Esophagus muscularis mucosa (tissue), 4 donors: Measurements from ENCODE around the gene CCDC194. TPM values are rescaled to one million over a fixed set of nuclear protein-coding genes. Genes with fewer than 3 reads are reported as not detected.
A peak's percentile ranks its signal among the peaks of the same experiment; 100 is the strongest.

Source experiments
- DNase-seq: peaks from one replicate; pipeline ENCODE4 v3.0.0-alpha.2; 2017; ENCODE audit errors: extremely low spot score
- H3K27ac ChIP-seq, 4 donors: fragments of 200-600 bp; sonication (generic); replicated peaks in 1 of 4; 1 replicate in 3 of 4; 2 replicates in 1 of 4; pipeline ENCODE4 v1.5.1; 2016 to 2019; ENCODE audit warnings: mild to moderate bottlenecking in 1 of 4
- H3K27me3 ChIP-seq, 4 donors: fragments of 200-600 bp; sonication (generic); one replicate each; pipeline versions ENCODE4 v1.5.1 to v1.6.0; 2016 to 2019
- H3K36me3 ChIP-seq, 4 donors: fragments of 200-600 bp; sonication (generic); one replicate each; pipeline ENCODE4 v1.5.1; 2016 to 2019
- H3K4me1 ChIP-seq, 4 donors: fragments of 200-600 bp; sonication (generic); one replicate each; pipeline ENCODE4 v1.5.1; 2016 to 2019
- H3K4me3 ChIP-seq, 4 donors: fragments of 200-600 bp; sonication (generic); 1 replicate in 2 of 4; 2 replicates in 2 of 4; pipeline ENCODE4 v1.5.1; 2016 to 2019; ENCODE audit warnings: mild to moderate bottlenecking in 4 of 4, moderate library complexity in 1 of 4
- H3K9me3 ChIP-seq, 4 donors: fragments of 200-600 bp; sonication (generic); 1 replicate in 3 of 4; 2 replicates in 1 of 4; pipeline ENCODE4 v1.5.1; 2016 to 2019
- EP300 ChIP-seq: sonication (generic); formaldehyde crosslinking; IDR thresholded peaks from one replicate; pipeline ENCODE4 v1.6.1; 2017; ENCODE audit warnings: antibody characterized with exemption
- POLR2A ChIP-seq: fragments of 450-650 bp; IDR thresholded peaks from one replicate; pipeline ENCODE4 v1.6.1; 2017; ENCODE audit warnings: antibody characterized with exemption, moderate library complexity, mild to moderate bottlenecking, low read depth
- POLR2AphosphoS5 ChIP-seq, 2 donors: sonication (generic); formaldehyde crosslinking; IDR thresholded peaks; one replicate each; pipeline ENCODE4 v1.6.1; 2017; ENCODE audit warnings: antibody characterized with exemption in 2 of 2
- WGBS: methylation state at CpG from one replicate; pipeline ENCODE4 v1.1.5; 2018; 5-methylcytosine and 5-hydroxymethylcytosine counted together
- intact Hi-C: fragments of 100-400 bp; cut with DNase I; formaldehyde crosslinking; loops from one replicate; pipeline ENCODE4 v1.15.1; 2023
- total RNA-seq, 4 donors: library from RNA; depleted of rRNA; stranded (reverse); fragments of >200 nt; gene quantifications; one replicate each; pipeline versions ENCODE4 v1.1.0 to v1.2.1, GENCODE V29; 2016
- TF ChIP-seq, protein P1 (sequence below), 3 experiments: fragments of 200-600 bp in 2 of 3; fragments of 450-650 bp in 1 of 3; sonication (generic) in 2 of 3; IDR thresholded peaks; one replicate each; pipeline ENCODE4 v1.5.1; 2017 to 2019; ENCODE audit warnings: antibody characterized with exemption in 3 of 3, mild to moderate bottlenecking in 2 of 3, moderate library complexity in 1 of 3

The CCDC194 gene
- total RNA-seq, 4 donors from 2014 or later = not detected

DNA sequence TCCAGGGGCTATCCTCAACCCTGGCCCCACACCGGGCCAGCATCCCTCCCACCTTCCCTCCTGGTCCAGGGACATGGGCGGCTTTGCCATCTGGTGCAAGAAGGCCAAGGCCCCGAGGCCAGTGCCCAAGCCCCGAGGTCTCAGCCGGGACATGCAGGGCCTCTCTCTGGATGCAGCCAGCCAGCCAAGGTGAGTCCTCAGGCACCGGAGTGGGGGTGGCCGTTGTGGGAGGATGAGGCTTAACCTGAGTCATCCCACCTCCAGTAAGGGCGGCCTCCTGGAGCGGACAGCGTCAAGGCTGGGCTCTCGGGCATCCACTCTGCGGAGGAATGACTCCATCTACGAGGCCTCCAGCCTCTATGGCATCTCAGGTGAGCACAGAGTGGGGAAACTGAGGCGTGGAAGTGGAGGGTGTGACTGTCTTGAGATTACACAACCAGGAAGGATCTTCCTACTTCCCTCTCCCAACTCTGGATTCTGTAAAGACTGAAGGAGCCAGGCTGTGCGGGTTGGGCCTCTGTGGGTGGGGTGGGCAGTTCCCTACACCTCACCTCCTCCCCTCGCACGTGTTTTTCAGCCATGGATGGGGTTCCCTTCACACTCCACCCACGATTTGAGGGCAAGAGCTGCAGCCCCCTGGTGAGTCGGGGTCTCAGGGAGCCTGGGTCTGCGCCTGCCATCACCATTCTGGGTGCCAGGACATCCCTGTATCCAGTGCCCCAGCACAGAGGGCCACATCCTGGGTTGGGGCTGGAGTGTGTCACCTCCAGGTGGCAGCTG lies 29.6 kb upstream of the CCDC194 start:
- Histone ChIP-seq H3K4me1 (peaks cover 8 to 25% (median 23%) of the 10 kb centered on the region in 4 donors), H3K27ac (no peak overlapping the region), H3K4me3 (no peak overlapping the region), H3K36me3 (peaks cover 0 to 19% (median 15%) of the 10 kb centered on the region in 4 donors), H3K27me3 (no peaks in the 10 kb centered on the region), H3K9me3 (no peaks in the 10 kb centered on the region)
- TF ChIP-seq EP300 (no peak), POLR2A (no peak), POLR2AphosphoS5 (IDR thresholded peaks at IDR 0.05) (no peak)
- TF ChIP-seq, protein P1, sequence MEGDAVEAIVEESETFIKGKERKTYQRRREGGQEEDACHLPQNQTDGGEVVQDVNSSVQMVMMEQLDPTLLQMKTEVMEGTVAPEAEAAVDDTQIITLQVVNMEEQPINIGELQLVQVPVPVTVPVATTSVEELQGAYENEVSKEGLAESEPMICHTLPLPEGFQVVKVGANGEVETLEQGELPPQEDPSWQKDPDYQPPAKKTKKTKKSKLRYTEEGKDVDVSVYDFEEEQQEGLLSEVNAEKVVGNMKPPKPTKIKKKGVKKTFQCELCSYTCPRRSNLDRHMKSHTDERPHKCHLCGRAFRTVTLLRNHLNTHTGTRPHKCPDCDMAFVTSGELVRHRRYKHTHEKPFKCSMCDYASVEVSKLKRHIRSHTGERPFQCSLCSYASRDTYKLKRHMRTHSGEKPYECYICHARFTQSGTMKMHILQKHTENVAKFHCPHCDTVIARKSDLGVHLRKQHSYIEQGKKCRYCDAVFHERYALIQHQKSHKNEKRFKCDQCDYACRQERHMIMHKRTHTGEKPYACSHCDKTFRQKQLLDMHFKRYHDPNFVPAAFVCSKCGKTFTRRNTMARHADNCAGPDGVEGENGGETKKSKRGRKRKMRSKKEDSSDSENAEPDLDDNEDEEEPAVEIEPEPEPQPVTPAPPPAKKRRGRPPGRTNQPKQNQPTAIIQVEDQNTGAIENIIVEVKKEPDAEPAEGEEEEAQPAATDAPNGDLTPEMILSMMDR (IDR thresholded peaks at IDR 0.05) = no peak
- no peak for DNase-seq
- 89% methylated on average over 17 of the region's 20 CpGs for WGBS
- intact Hi-C loops = no loop called here

DNA sequence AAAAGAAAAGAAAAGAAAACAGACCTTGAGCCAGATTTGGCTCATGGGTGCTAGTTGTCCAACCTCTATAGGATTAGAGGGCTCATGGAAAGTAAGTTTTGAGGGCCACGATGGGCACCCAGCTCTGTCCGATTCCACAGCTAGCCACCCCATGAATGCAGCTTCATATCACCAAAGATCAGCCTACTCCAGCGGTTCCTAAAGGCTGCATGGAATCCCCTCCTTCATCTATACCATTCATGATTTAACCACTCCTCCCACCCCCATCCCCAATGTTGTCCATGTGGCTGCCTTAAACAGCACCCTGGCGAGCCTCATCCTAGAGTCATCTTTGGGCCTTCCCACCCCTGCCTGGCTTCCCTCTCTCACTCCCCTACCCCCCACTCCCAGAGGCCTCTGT lies 27.9 kb upstream of the CCDC194 start:
- H3K27ac ChIP-seq = no peak overlapping the region
- 96% methylated on average over 4 of the region's 4 CpGs for WGBS

DNA sequence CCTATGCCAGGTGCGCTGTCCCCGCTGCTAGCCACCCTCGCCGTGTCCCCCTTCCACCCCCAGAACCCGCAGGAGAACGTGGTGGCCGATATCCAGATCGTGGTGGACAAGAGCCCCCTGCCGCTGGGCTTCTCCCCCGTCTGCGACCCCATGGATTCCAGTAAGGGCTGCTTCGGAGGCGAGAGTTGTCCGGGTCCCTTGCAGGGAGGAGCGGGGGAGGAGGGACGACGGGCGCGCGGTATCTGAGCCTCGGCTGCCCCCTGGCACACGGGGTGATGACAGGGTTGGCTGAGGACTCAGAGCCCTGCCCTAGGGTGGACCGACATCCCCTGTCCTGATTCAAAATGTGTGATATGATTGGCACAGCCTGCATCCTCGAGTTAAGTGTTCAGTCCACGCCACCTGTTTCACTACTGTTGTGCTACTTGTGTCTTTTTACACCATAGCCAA lies 26.5 kb upstream of the CCDC194 start:
- peaks cover 0 to 19% (median 15%) of the 10 kb centered on the region in 4 donors for H3K36me3 ChIP-seq
- TF ChIP-seq EP300 = no peak
- TF ChIP-seq, protein P1 (IDR thresholded peaks at IDR 0.05) = peak in 1 of 3 experiments; percentile 10
- TF ChIP-seq POLR2AphosphoS5 (IDR thresholded peaks at IDR 0.05) = no peak
- TF ChIP-seq POLR2A = no peak
- WGBS = 9% methylated on average over 25 of the region's 25 CpGs
- peak overlapping the region; percentile 68 to 89 (median 82) for H3K4me3 ChIP-seq
- DNase-seq = no peak
- no peaks in the 10 kb centered on the region for H3K9me3 ChIP-seq
- intact Hi-C loops = no loop called here
- peaks cover 0 to 16% (median 0%) of the 10 kb centered on the region in 4 donors for H3K27me3 ChIP-seq
- peak overlapping the region; percentile 71 to 86 (median 80) for H3K27ac ChIP-seq
- H3K4me1 ChIP-seq = peaks cover 8 to 25% (median 23%) of the 10 kb centered on the region in 4 donors

More for the DNA sequence above, 27.9 kb upstream of the CCDC194 start:
- H3K36me3 ChIP-seq = peaks cover 0 to 19% (median 15%) of the 10 kb centered on the region in 4 donors
- TF ChIP-seq POLR2A (no peak), EP300 (no peak), POLR2AphosphoS5 (IDR thresholded peaks at IDR 0.05) (no peak)
- TF ChIP-seq, protein P1 (IDR thresholded peaks at IDR 0.05) = no peak
- H3K27me3 ChIP-seq = peaks cover 0 to 6% (median 0%) of the 10 kb centered on the region in 4 donors
- intact Hi-C loops = no loop called here
- H3K9me3 ChIP-seq = no peaks in the 10 kb centered on the region
- DNase-seq = no peak
- peaks cover 8 to 25% (median 23%) of the 10 kb centered on the region in 4 donors for H3K4me1 ChIP-seq
- H3K4me3 ChIP-seq = no peak overlapping the region

DNA sequence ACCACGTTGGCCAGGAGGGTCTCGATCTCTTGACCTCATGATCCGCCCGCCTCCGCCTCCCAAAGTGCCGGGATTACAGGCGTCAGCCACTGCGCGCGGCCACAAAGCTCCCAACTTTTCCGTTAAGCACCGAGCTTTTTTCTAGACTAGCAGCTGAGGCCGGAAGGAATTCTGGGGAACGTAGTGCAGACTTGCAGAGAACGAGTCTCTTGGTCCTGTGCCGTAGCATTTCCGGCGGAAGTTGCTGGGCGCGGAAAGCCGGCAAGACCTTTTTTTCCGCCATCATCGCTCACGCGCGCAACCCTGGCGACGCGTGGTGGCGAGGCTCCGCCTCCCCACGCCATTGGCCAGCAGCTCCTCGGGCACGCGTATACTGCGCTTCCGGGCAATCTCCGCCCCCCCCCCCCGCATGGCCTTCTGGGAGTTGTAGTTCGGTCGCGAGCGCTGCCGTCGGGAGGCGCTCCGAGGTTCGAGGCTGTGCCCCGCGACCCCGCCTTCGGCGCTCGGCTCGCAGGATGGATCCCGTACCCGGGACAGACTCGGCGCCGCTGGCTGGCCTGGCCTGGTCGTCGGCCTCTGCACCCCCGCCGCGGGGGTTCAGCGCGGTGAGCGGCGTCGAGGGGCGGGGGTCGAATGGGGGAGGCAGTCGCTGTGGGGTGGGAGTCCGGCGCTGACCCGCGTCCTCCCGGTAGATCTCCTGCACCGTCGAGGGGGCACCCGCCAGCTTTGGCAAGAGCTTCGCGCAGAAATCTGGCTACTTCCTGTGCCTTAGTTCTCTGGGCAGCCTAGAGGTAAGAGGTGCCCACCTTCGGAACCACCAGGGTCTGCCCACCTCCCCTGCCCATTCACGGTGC lies 25.9 kb upstream of the CCDC194 start, which contains the start of gene MVB12A:
TSS of gene MVB12A (plus strand) at position 427 of the 854 bp plus-strand sequence. CDS start at position 516, 89 bp downstream.
- intact Hi-C loops = no loop called here
- WGBS = under 1% methylated on average over 28 of the region's 85 CpGs
- TF ChIP-seq POLR2AphosphoS5 (IDR thresholded peaks at IDR 0.05) = peak; percentile 69 to 96
- no peak for TF ChIP-seq EP300

More for the DNA sequence above, 25.9 kb upstream of the CCDC194 start, which contains the start of gene MVB12A:
- no peaks in the 10 kb centered on the region for H3K9me3 ChIP-seq
- H3K27ac ChIP-seq = peak within 1 kb of the TSS; percentile 78 to 86 (median 80)
- DNase-seq = peak; percentile 99
- H3K4me1 ChIP-seq = peaks cover 8 to 22% (median 20%) of the 10 kb centered on the region in 4 donors
- H3K27me3 ChIP-seq = peaks cover 0 to 19% (median 0%) of the 10 kb centered on the region in 4 donors
- H3K36me3 ChIP-seq = peaks cover 0 to 19% (median 15%) of the 10 kb centered on the region in 4 donors
- H3K4me3 ChIP-seq = peak within 1 kb of the TSS; percentile 68 to 89 (median 82)
